ENCODE results near the gene CA5A.
"Not testable (repeated sequence)": the region's sequence is repeated elsewhere in the genome, so short reads cannot be mapped to it uniquely, and the experiment has no call there.

Gene CA5A

GRCh38 chr16:87891764-87892163, 44.6 kb downstream of the CA5A start:
- DNase-seq: no peak

GRCh38 chr16:87889762-87890161, 46.6 kb downstream of the CA5A start:
- not testable (repeated sequence) for DNase-seq

GRCh38 chr16:87888346-87888745, 48.0 kb downstream of the CA5A start:
- not testable (repeated sequence) for DNase-seq

GRCh38 chr16:87887931-87888330, 48.4 kb downstream of the CA5A start:
- not testable (repeated sequence) for DNase-seq

GRCh38 chr16:87885371-87885967, 50.9 kb downstream of the CA5A start:
- not testable (repeated sequence) for DNase-seq

- no peak for DNase-seq
These were observed 53.8 kb downstream of the CA5A start for GRCh38 chr16:87882436-87883019.

- no peak for DNase-seq
These were observed 54.8 kb downstream of the CA5A start for GRCh38 chr16:87881324-87882200.

GRCh38 chr16:87880117-87880696, 56.1 kb downstream of the CA5A start:
- DNase-seq: no peak

GRCh38 chr16:87879411-87880013, 56.8 kb downstream of the CA5A start:
- not testable (repeated sequence) for DNase-seq

GRCh38 chr16:87878704-87879103, 57.6 kb downstream of the CA5A start:
- no peak for DNase-seq

GRCh38 chr16:87877942-87878507, 58.3 kb downstream of the CA5A start:
- DNase-seq: no peak

GRCh38 chr16:87874639-87875427, 61.5 kb downstream of the CA5A start:
- DNase-seq: no peak

GRCh38 chr16:87870418-87871291, 65.7 kb downstream of the CA5A start:
- DNase-seq: not testable (repeated sequence)

GRCh38 chr16:87869879-87870417, 66.4 kb downstream of the CA5A start:
- DNase-seq: not testable (repeated sequence)

GRCh38 chr16:87869061-87869878, 67.1 kb downstream of the CA5A start, which contains the start of gene SLC7A5:
Gene SLC7A5, minus strand, starts transcription at chr16:87869507. Its CDS starts 85 bp downstream, at chr16:87869422.
- peak; percentile 65 for DNase-seq

- DNase-seq: peak; percentile 37
These were observed 67.9 kb downstream of the CA5A start for GRCh38 chr16:87868254-87869029.

GRCh38 chr16:87865902-87866555, 70.3 kb downstream of the CA5A start:
- DNase-seq: not testable (repeated sequence)

All from GOT3 (cell line).